H9 (cell line): ENCODE data around the gene CPA2. TPM values are rescaled to one million over a fixed set of nuclear protein-coding genes. Genes with fewer than 3 reads are reported as not detected.

Source experiments
- DNase-seq: peaks from one replicate; pipeline ENCODE4 v3.0.0-alpha.2; 2017
- H2AFZ ChIP-seq: one replicate; pipeline ENCODE4 v1.6.1; 2013; ENCODE audit warnings: mild to moderate bottlenecking, low read length, control low read depth, moderate library complexity
- H2AK5ac ChIP-seq: 2 replicates; pipeline ENCODE4 v1.6.1; 2013; ENCODE audit warnings: low read length, control low read depth, mixed read lengths; ENCODE audit not compliant: insufficient read length
- H2BK120ac ChIP-seq: one replicate; pipeline ENCODE4 v1.6.1; 2013; ENCODE audit warnings: low read depth, mild to moderate bottlenecking, low read length, control low read depth, inconsistent platforms; ENCODE audit not compliant: poor library complexity, severe bottlenecking
- H2BK12ac ChIP-seq: 2 replicates; pipeline ENCODE4 v1.6.1; 2013; ENCODE audit warnings: low read length, control low read depth, mixed read lengths, low read depth; ENCODE audit not compliant: insufficient read length
- H2BK15ac ChIP-seq: 2 replicates; pipeline ENCODE4 v1.6.1; 2013; ENCODE audit warnings: low read depth, low read length, control low read depth
- H2BK20ac ChIP-seq: one replicate; pipeline ENCODE4 v1.6.1; 2013; ENCODE audit warnings: low read depth, mild to moderate bottlenecking, low read length, control low read depth, inconsistent platforms; ENCODE audit not compliant: poor library complexity, severe bottlenecking
- H2BK5ac ChIP-seq: 2 replicates; pipeline ENCODE4 v1.6.1; 2013; ENCODE audit warnings: low read length, control low read depth, mixed read lengths; ENCODE audit not compliant: insufficient read length
- H3K14ac ChIP-seq: 2 replicates; pipeline ENCODE4 v1.6.1; 2013; ENCODE audit warnings: low read length, control low read depth; ENCODE audit not compliant: insufficient read depth
- H3K18ac ChIP-seq: 2 replicates; pipeline ENCODE4 v1.6.1; 2013; ENCODE audit warnings: low read depth, mild to moderate bottlenecking, mixed read lengths, low read length, control low read depth; ENCODE audit not compliant: insufficient read length
- H3K23ac ChIP-seq: 2 replicates; pipeline ENCODE4 v1.6.1; 2013; ENCODE audit warnings: low read length, control low read depth, mixed read lengths, low read depth; ENCODE audit not compliant: insufficient read length
- H3K23me2 ChIP-seq: 2 replicates; pipeline ENCODE4 v1.6.1; 2013; ENCODE audit warnings: low read depth, mild to moderate bottlenecking, mixed read lengths, low read length, control low read depth; ENCODE audit not compliant: insufficient read length, poor library complexity, severe bottlenecking
- H3K27ac ChIP-seq: 2 replicates; pipeline ENCODE4 v1.5.1; 2013; ENCODE audit warnings: low read length, control low read depth, mixed read lengths, low read depth; ENCODE audit not compliant: insufficient read length
- H3K27me3 ChIP-seq: 2 replicates; pipeline ENCODE4 v1.6.1; 2013; ENCODE audit warnings: low read length, control low read depth, inconsistent platforms; ENCODE audit not compliant: insufficient read depth
- H3K4ac ChIP-seq: 2 replicates; pipeline ENCODE4 v1.6.1; 2013; ENCODE audit warnings: low read depth, mild to moderate bottlenecking, control low read depth, inconsistent platforms, low read length, moderate library complexity
- H3K4me1 ChIP-seq: 2 replicates; pipeline ENCODE4 v1.6.1; 2013; ENCODE audit warnings: low read length, control low read depth, inconsistent platforms; ENCODE audit not compliant: insufficient read depth
- H3K4me2 ChIP-seq: 2 replicates; pipeline ENCODE4 v1.6.1; 2013; ENCODE audit warnings: low read length, control low read depth, mixed read lengths; ENCODE audit not compliant: insufficient read length, insufficient read depth
- H3K56ac ChIP-seq: 2 replicates; pipeline ENCODE4 v1.6.1; 2013; ENCODE audit warnings: low read depth, mild to moderate bottlenecking, mixed read lengths, low read length, control low read depth; ENCODE audit not compliant: insufficient read length
- H3K79me1 ChIP-seq: 2 replicates; pipeline ENCODE4 v1.6.1; 2013; ENCODE audit warnings: low read depth, mild to moderate bottlenecking, moderate library complexity, low read length, control low read depth, inconsistent platforms; ENCODE audit not compliant: insufficient read depth, poor library complexity, severe bottlenecking
- H3K79me2 ChIP-seq: 2 replicates; pipeline ENCODE4 v1.6.1; 2013; ENCODE audit warnings: low read length, control low read depth, inconsistent platforms; ENCODE audit not compliant: insufficient read depth
- H3K9ac ChIP-seq: 2 replicates; pipeline ENCODE4 v1.6.1; 2013; ENCODE audit warnings: low read length, control low read depth, mixed read lengths; ENCODE audit not compliant: insufficient read length; ENCODE audit errors: extremely low read depth
- H3K9me3 ChIP-seq: one replicate; pipeline ENCODE4 v1.6.1; 2013; ENCODE audit warnings: low read depth, low read length, inconsistent platforms; ENCODE audit not compliant: control insufficient read depth
- H3T11ph ChIP-seq: one replicate; pipeline ENCODE4 v1.6.1; 2013; ENCODE audit warnings: mild to moderate bottlenecking, low read length, control low read depth, inconsistent platforms
- H4K20me1 ChIP-seq: one replicate; pipeline ENCODE4 v1.6.1; 2013; ENCODE audit not compliant: control insufficient read depth, insufficient read length, insufficient read depth
- H4K5ac ChIP-seq: 2 replicates; pipeline ENCODE4 v1.6.1; 2013; ENCODE audit warnings: low read depth, mild to moderate bottlenecking, mixed read lengths, low read length, control low read depth; ENCODE audit not compliant: insufficient read length
- H4K8ac ChIP-seq: replicated peaks from 2 replicates; pipeline ENCODE4 v1.6.1; 2013; ENCODE audit warnings: low read length, control low read depth, mixed read lengths, low read depth; ENCODE audit not compliant: insufficient read length
- H4K91ac ChIP-seq: 2 replicates; pipeline ENCODE4 v1.6.1; 2013; ENCODE audit warnings: low read depth, mild to moderate bottlenecking, moderate library complexity, mixed read lengths, low read length, control low read depth; ENCODE audit not compliant: insufficient read length
- H3K27ac Mint-ChIP-seq, 3 experiments: 2 replicates in 2 of 3; 3 replicates in 1 of 3; pipeline ENCODE4 v1.8.0; 2020 to 2021; ENCODE audit warnings: mixed read lengths in 3 of 3, mild to moderate bottlenecking in 1 of 3, moderate library complexity in 1 of 3
- H3K27me3 Mint-ChIP-seq: 2 replicates; pipeline ENCODE4 v1.8.0; 2021; ENCODE audit warnings: low read depth, mild to moderate bottlenecking, moderate library complexity, mixed read lengths
- H3K36me3 Mint-ChIP-seq, 3 experiments: 2 replicates in 2 of 3; 3 replicates in 1 of 3; pipeline ENCODE4 v1.8.0; 2020 to 2021; ENCODE audit warnings: low read depth in 3 of 3, mixed read lengths in 3 of 3; ENCODE audit not compliant: insufficient read depth in 1 of 3
- H3K4me1 Mint-ChIP-seq, 2 experiments: 2 replicates each; pipeline ENCODE4 v1.8.0; 2020; ENCODE audit warnings: mixed read lengths in 2 of 2
- H3K4me3 Mint-ChIP-seq, 2 experiments: 2 replicates in 1 of 2; 3 replicates in 1 of 2; pipeline ENCODE4 v1.8.0; 2020 to 2021; ENCODE audit warnings: mild to moderate bottlenecking in 2 of 2, mixed read lengths in 2 of 2, moderate library complexity in 1 of 2
- H3K9me3 Mint-ChIP-seq, 2 experiments: 2 replicates in 1 of 2; 3 replicates in 1 of 2; pipeline ENCODE4 v1.8.0; 2020; ENCODE audit warnings: mild to moderate bottlenecking in 2 of 2, mixed read lengths in 2 of 2, moderate library complexity in 1 of 2
- CTCF ChIP-seq: fragments of 200-600 bp; sonication (generic); conservative IDR thresholded peaks from 3 replicates; pipeline ENCODE4 v1.8.0; 2021; ENCODE audit warnings: antibody characterized with exemption, mild to moderate bottlenecking
- WGBS: extraction: QIAGEN DNeasy Blood & Tissue Kit; methylation state at CpG from one replicate; pipeline ENCODE4 v1.1.7; 2013; ENCODE audit warnings: missing lambda C conversion rate, low lambda C conversion rate, mixed read lengths; ENCODE audit not compliant: insufficient read length; ENCODE audit errors: extremely low coverage; 5-methylcytosine and 5-hydroxymethylcytosine counted together
- total RNA-seq: library from RNA; stranded (reverse); gene quantifications from 2 replicates; pipeline ENCODE4 v1.2.1, GENCODE V29; 2021

CPA2 gene
- total RNA-seq, 1 experiment from 2014 or later = not detected

GRCh38 chr7:130232209-130232608 lies 34.5 kb upstream of the CPA2 start:
- Histone ChIP-seq H3K9ac (no peak overlapping the region), H2BK12ac (no peak overlapping the region), H3K23ac (no peak overlapping the region), H3T11ph (no peak overlapping the region), H3K4me1 (no peaks in the 10 kb centered on the region), H2BK120ac (no peak overlapping the region), H4K5ac (no peak overlapping the region), H3K56ac (no peak overlapping the region), H3K23me2 (no peaks in the 10 kb centered on the region), H4K20me1 (no peaks in the 10 kb centered on the region), H3K4me2 (no peak overlapping the region), H2BK5ac (no peak overlapping the region), H3K14ac (no peak overlapping the region), H4K91ac (no peak overlapping the region), H3K4ac (no peak overlapping the region), H2AFZ (no peak overlapping the region), H3K79me1 (no peaks in the 10 kb centered on the region), H3K79me2 (no peaks in the 10 kb centered on the region), H3K27ac (no peak overlapping the region), H2AK5ac (no peak overlapping the region), H3K18ac (no peak overlapping the region), H4K8ac (no peak overlapping the region), H2BK15ac (no peak overlapping the region), H3K9me3 (no peaks in the 10 kb centered on the region), H2BK20ac (no peak overlapping the region), H3K27me3 (no peaks in the 10 kb centered on the region)
- no peak overlapping the region for H3K4me3 Mint-ChIP-seq
- no peak for DNase-seq
- no CpG with 5 or more reads among the region's 2 CpGs for WGBS
- H3K27ac Mint-ChIP-seq = no peak overlapping the region
- no peak for TF ChIP-seq CTCF
- peaks cover 0 to 8% (median 2%) of the 10 kb centered on the region in 3 experiments; a peak in 2 of 7 replicates for H3K36me3 Mint-ChIP-seq
- peaks cover 5% of the 10 kb centered on the region for H3K27me3 Mint-ChIP-seq
- peaks cover 14 to 17% of the 10 kb centered on the region in 2 experiments for H3K4me1 Mint-ChIP-seq
- peaks cover 0 to 3% of the 10 kb centered on the region in 2 experiments; a peak in 2 of 5 replicates for H3K9me3 Mint-ChIP-seq
